Ascending aorta (tissue), 2 donors: ENCODE data around the gene CA10. TPM values are rescaled to one million over a fixed set of nuclear protein-coding genes. Genes with fewer than 3 reads are reported as not detected.

ENCODE experiments used
- DNase-seq, 2 donors: peaks; one replicate each; pipeline ENCODE4 v3.0.0-alpha.2; 2019; ENCODE audit warnings: low spot score in 2 of 2
- H3K27ac ChIP-seq, 2 donors: fragments of 200-600 bp; sonication (generic); one replicate each; pipeline ENCODE4 v1.5.1; 2016 to 2017; ENCODE audit warnings: mild to moderate bottlenecking in 1 of 2
- H3K27me3 ChIP-seq: fragments of 200-600 bp; sonication (generic); one replicate; pipeline ENCODE4 v1.5.1; 2017
- H3K36me3 ChIP-seq, 2 donors: fragments of 200-600 bp; sonication (generic); one replicate each; pipeline ENCODE4 v1.5.1; 2016
- H3K4me1 ChIP-seq, 2 donors: fragments of 200-600 bp; sonication (generic); one replicate each; pipeline ENCODE4 v1.5.1; 2016 to 2017; ENCODE audit warnings: mild to moderate bottlenecking in 1 of 2
- H3K4me3 ChIP-seq, 2 donors: fragments of 200-600 bp; sonication (generic); one replicate each; pipeline ENCODE4 v1.5.1; 2016 to 2017; ENCODE audit warnings: mild to moderate bottlenecking in 1 of 2
- H3K9me3 ChIP-seq, 2 donors: fragments of 200-600 bp; sonication (generic); one replicate each; pipeline ENCODE4 v1.5.1; 2016
- CTCF ChIP-seq, 3 experiments: fragments of 200-600 bp in 2 of 3; fragments of 450-650 bp in 1 of 3; sonication (generic) in 2 of 3; IDR thresholded peaks; one replicate each; pipeline ENCODE4 v1.5.1; 2016 to 2019; ENCODE audit warnings: antibody characterized with exemption in 3 of 3, mild to moderate bottlenecking in 1 of 3, moderate library complexity in 1 of 3
- intact Hi-C: fragments of 100-400 bp; cut with DNase I; formaldehyde crosslinking; loops from one replicate; pipeline ENCODE4 v1.15.1; 2023
- total RNA-seq: library from RNA; depleted of rRNA; stranded (reverse); fragments of >200 nt; gene quantifications from one replicate; pipeline ENCODE4 v1.1.0, GENCODE V29; 2016

CA10 gene
- total RNA-seq, 1 donor from 2014 or later = not detected

GRCh38 chr17:51676691-51677487 lies 481.6 kb downstream of the CA10 start:
- no peak for TF ChIP-seq CTCF (IDR thresholded peaks at IDR 0.05)
- DNase-seq = no peak
- no peaks in the 10 kb centered on the region for H3K27me3 ChIP-seq
- H3K36me3 ChIP-seq = no peaks in the 10 kb centered on the region
- H3K4me3 ChIP-seq = no peak overlapping the region
- H3K4me1 ChIP-seq = no peaks in the 10 kb centered on the region
- H3K27ac ChIP-seq = no peak overlapping the region
- H3K9me3 ChIP-seq = no peaks in the 10 kb centered on the region
- intact Hi-C loops = no loop called here

GRCh38 chr17:51674579-51675255 lies 483.8 kb downstream of the CA10 start:
- Histone ChIP-seq H3K27ac (no peak overlapping the region), H3K4me3 (no peak overlapping the region), H3K9me3 (no peaks in the 10 kb centered on the region), H3K27me3 (no peaks in the 10 kb centered on the region), H3K36me3 (no peaks in the 10 kb centered on the region), H3K4me1 (no peaks in the 10 kb centered on the region)
- TF ChIP-seq CTCF (IDR thresholded peaks at IDR 0.05) = no peak
- no peak for DNase-seq
- intact Hi-C loops = no loop called here

GRCh38 chr17:51673070-51673469 lies 485.4 kb downstream of the CA10 start:
- H3K4me1 ChIP-seq = no peaks in the 10 kb centered on the region
- intact Hi-C loops = no loop called here
- DNase-seq = no peak
- H3K9me3 ChIP-seq = no peaks in the 10 kb centered on the region
- no peak overlapping the region for H3K4me3 ChIP-seq
- no peak overlapping the region for H3K27ac ChIP-seq
- no peaks in the 10 kb centered on the region for H3K27me3 ChIP-seq
- H3K36me3 ChIP-seq = no peaks in the 10 kb centered on the region
- TF ChIP-seq CTCF (IDR thresholded peaks at IDR 0.05) = no peak

- Histone ChIP-seq H3K4me3 (no peak overlapping the region), H3K9me3 (no peaks in the 10 kb centered on the region), H3K27me3 (no peaks in the 10 kb centered on the region), H3K27ac (no peak overlapping the region), H3K36me3 (no peaks in the 10 kb centered on the region), H3K4me1 (no peaks in the 10 kb centered on the region)
- no peak for TF ChIP-seq CTCF (IDR thresholded peaks at IDR 0.05)
- intact Hi-C loops = no loop called here
- no peak for DNase-seq
Observed at GRCh38 chr17:51672065-51672464, 486.4 kb downstream of the CA10 start.

- Histone ChIP-seq H3K27ac (no peak overlapping the region), H3K36me3 (no peaks in the 10 kb centered on the region), H3K4me1 (no peaks in the 10 kb centered on the region), H3K9me3 (no peaks in the 10 kb centered on the region), H3K27me3 (no peaks in the 10 kb centered on the region), H3K4me3 (no peak overlapping the region)
- DNase-seq = no peak
- no peak for TF ChIP-seq CTCF (IDR thresholded peaks at IDR 0.05)
- intact Hi-C loops = no loop called here
Observed at GRCh38 chr17:51670899-51671298, 487.6 kb downstream of the CA10 start.
